Measurements from ENCODE around the gene ASAP2. TPM values are rescaled to one million over a fixed set of nuclear protein-coding genes. Genes with fewer than 3 reads are reported as not detected.

ASAP2 gene
- total RNA-seq, 6 donors from 2014 or later: 20.4 to 26.0 (median 23.4) TPM

DNA sequence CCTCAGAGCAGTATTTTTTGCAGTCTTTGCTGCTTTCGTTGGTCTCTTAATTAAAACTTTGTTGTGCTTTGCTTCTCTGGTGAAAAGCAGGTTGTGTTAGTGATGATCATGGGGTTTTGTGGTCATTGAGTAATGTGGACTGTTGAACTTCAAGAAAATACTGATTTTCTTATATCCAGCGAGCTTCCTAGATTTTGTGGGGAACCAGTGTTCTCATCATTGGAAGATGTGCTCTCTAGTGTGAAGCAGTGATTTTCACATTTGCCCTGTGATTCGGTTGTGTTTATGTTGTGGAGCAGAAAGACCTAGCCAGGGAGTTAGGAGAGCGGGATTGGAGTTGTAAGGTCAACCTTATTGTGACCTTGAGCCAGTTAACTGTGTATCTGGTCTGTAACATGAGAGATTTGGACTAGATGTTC, 12.4 kb downstream of the ASAP2 start:
- Histone ChIP-seq H3K4me1 (peaks cover 11 to 25% (median 22%) of the 10 kb centered on the region in 4 donors), H3K9me3 (no peaks in the 10 kb centered on the region), H3K4me3 (no peak overlapping the region), H3K36me3 (no peaks in the 10 kb centered on the region), H3K27ac (no peak overlapping the region), H3K27me3 (no peaks in the 10 kb centered on the region)
- TF ChIP-seq, protein P1, sequence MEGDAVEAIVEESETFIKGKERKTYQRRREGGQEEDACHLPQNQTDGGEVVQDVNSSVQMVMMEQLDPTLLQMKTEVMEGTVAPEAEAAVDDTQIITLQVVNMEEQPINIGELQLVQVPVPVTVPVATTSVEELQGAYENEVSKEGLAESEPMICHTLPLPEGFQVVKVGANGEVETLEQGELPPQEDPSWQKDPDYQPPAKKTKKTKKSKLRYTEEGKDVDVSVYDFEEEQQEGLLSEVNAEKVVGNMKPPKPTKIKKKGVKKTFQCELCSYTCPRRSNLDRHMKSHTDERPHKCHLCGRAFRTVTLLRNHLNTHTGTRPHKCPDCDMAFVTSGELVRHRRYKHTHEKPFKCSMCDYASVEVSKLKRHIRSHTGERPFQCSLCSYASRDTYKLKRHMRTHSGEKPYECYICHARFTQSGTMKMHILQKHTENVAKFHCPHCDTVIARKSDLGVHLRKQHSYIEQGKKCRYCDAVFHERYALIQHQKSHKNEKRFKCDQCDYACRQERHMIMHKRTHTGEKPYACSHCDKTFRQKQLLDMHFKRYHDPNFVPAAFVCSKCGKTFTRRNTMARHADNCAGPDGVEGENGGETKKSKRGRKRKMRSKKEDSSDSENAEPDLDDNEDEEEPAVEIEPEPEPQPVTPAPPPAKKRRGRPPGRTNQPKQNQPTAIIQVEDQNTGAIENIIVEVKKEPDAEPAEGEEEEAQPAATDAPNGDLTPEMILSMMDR (IDR thresholded peaks at IDR 0.05): no peak
- TF ChIP-seq EP300 (IDR thresholded peaks at IDR 0.05): no peak
- TF ChIP-seq POLR2AphosphoS5 (IDR thresholded peaks at IDR 0.05): no peak
- no peak for TF ChIP-seq POLR2A (IDR thresholded peaks at IDR 0.05)
- WGBS, 2 donors: 63 to 88% methylated on average over 4 of the region's 4 CpGs
- ATAC-seq (ENCODE audit: low FRiP score in 2 of 2) (no peak), DNase-seq (no peak)

DNA sequence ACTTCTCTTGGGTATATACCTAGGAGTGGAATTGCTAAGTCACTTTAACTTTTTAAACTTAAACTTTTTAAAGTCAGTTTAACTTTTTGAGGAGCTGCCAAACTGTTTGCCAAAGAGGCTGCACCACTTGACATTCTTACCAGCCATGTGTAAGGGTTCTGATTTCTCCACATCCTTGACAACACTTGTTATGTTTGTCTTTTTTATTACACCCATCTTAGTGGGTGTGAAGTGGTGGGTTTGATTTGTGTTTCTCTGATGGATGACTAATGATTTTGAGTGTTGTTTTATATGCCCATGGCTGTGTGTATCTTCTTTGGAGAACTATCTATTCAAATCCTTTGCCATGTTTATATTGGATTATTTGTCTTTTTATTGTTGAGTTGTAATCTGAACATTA, 13.6 kb downstream of the ASAP2 start:
- no peak overlapping the region for H3K4me3 ChIP-seq
- no peaks in the 10 kb centered on the region for H3K36me3 ChIP-seq
- no peaks in the 10 kb centered on the region for H3K9me3 ChIP-seq
- ATAC-seq (ENCODE audit: low FRiP score in 2 of 2): no peak
- H3K4me1 ChIP-seq: peaks cover 13 to 27% (median 25%) of the 10 kb centered on the region in 4 donors
- H3K27ac ChIP-seq: no peak overlapping the region
- H3K27me3 ChIP-seq: no peaks in the 10 kb centered on the region
- peak in 1 of 4 donors; percentile 26 for TF ChIP-seq EP300 (IDR thresholded peaks at IDR 0.05)
- TF ChIP-seq, protein P1 (IDR thresholded peaks at IDR 0.05): no peak
- TF ChIP-seq POLR2A (IDR thresholded peaks at IDR 0.05): no peak
- TF ChIP-seq POLR2AphosphoS5 (IDR thresholded peaks at IDR 0.05): no peak
- no peak for DNase-seq

DNA sequence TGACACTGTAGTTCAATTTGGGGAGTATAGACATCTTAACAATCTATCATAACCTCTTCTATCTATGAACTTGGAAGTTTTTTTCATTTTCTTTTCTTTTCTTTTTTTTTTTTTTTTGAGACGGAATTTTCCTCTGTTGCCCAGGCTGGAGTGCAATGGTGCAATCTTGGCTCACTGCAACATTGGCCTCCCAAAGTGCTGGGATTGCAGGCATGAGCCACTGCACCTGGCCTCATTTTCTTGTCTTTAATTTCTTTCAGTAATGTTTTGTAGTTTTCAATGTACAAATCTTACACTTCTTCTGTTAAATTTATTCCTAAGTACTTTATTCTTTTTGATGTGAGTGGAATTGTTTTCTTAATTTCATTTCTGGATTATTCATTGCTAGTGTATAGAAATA, 14.6 kb downstream of the ASAP2 start:
- H3K4me1 ChIP-seq: peaks cover 13 to 37% (median 28%) of the 10 kb centered on the region in 4 donors
- no peaks in the 10 kb centered on the region for H3K36me3 ChIP-seq
- TF ChIP-seq POLR2A (IDR thresholded peaks at IDR 0.05) (no peak), POLR2AphosphoS5 (IDR thresholded peaks at IDR 0.05) (no peak), EP300 (IDR thresholded peaks at IDR 0.05) (no peak)
- TF ChIP-seq, protein P1 (IDR thresholded peaks at IDR 0.05): no peak
- no peak overlapping the region for H3K4me3 ChIP-seq
- no peak for ATAC-seq (ENCODE audit: low FRiP score in 2 of 2)
- no peak for DNase-seq
- H3K27ac ChIP-seq: no peak overlapping the region
- 65 to 68% methylated on average over 1 of the region's 1 CpG for WGBS, 2 donors
- H3K9me3 ChIP-seq: no peaks in the 10 kb centered on the region
- no peaks in the 10 kb centered on the region for H3K27me3 ChIP-seq

DNA sequence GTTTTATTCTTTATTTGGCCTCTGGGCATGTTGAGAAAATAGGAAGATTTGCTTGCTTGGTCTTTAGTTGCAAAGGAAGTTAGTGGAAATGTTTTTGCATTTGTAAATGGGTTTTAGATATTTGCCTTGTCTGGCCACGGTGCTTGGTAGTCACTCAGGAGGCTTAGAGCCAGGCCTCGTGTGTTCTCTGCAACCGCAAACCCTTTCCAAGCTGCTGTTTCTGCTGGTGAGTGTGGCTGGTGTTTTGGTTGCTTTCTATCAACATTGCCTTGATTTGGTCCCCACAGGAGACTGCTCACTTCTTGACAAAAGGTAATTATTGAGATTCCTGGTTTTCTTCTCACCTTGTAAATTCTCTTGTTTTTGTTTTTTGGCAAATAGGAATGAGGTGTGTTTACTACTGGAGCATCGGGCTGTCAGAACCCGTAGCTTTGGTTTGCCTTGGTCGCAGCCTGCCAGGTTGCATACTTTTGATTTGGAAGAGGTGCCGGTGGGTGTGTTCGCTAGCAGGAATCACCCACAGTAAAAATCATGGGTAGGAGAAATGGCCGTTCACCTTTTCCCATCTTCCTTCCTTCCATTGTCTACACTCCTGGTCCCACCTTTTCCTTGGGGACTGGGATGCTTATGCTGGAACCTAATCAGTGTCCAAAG, 15.8 kb downstream of the ASAP2 start:
- H3K27ac ChIP-seq: peak overlapping the region in 2 of 4 donors; percentile 3 to 55
- no peaks in the 10 kb centered on the region for H3K36me3 ChIP-seq
- no peaks in the 10 kb centered on the region for H3K27me3 ChIP-seq
- H3K9me3 ChIP-seq: no peaks in the 10 kb centered on the region
- no peak for TF ChIP-seq POLR2AphosphoS5 (IDR thresholded peaks at IDR 0.05)
- TF ChIP-seq, protein P1 (IDR thresholded peaks at IDR 0.05): no peak
- TF ChIP-seq POLR2A (IDR thresholded peaks at IDR 0.05): no peak
- no peak for TF ChIP-seq EP300 (IDR thresholded peaks at IDR 0.05)
- H3K4me1 ChIP-seq: peaks cover 19 to 39% (median 31%) of the 10 kb centered on the region in 4 donors
- WGBS, 2 donors: 62 to 85% methylated on average over 9 of the region's 9 CpGs
- H3K4me3 ChIP-seq: no peak overlapping the region
- ATAC-seq (ENCODE audit: low FRiP score in 2 of 2): peak in 1 of 2 donors; percentile 48
- no peak for DNase-seq

DNA sequence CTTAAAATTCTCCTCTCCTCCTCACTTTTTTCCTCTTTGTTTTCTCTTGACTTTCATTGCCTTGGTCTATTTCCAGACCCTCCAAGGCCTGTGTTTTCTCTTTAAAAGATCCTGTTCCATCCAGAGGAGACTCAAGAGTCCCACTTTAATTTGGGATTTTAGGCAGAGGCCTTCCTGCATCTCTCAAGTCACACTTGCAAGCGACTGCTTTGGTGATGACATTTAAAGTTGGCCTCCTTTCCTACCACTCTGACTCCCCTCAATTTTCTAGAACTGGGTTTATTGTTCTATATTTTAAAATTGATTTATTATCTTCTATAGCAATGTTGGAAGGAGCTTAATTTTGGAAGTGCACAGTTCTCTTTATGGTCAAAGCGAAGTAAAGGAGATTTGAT, 16.3 kb downstream of the ASAP2 start:
- TF ChIP-seq, protein P1 (IDR thresholded peaks at IDR 0.05): no peak
- no peak for TF ChIP-seq POLR2AphosphoS5 (IDR thresholded peaks at IDR 0.05)
- TF ChIP-seq POLR2A (IDR thresholded peaks at IDR 0.05): no peak
- TF ChIP-seq EP300 (IDR thresholded peaks at IDR 0.05): no peak
- H3K27me3 ChIP-seq: no peaks in the 10 kb centered on the region
- no peaks in the 10 kb centered on the region for H3K36me3 ChIP-seq
- H3K27ac ChIP-seq: peak overlapping the region in 2 of 4 donors; percentile 3 to 55
- peaks cover 24 to 41% (median 32%) of the 10 kb centered on the region in 4 donors for H3K4me1 ChIP-seq
- WGBS, 2 donors: 83 to 88% methylated on average over 2 of the region's 2 CpGs
- ATAC-seq (ENCODE audit: low FRiP score in 2 of 2): no peak
- H3K4me3 ChIP-seq: no peak overlapping the region
- no peaks in the 10 kb centered on the region for H3K9me3 ChIP-seq
- DNase-seq: no peak
